ENCODE results near the gene C14orf119.

DNA sequence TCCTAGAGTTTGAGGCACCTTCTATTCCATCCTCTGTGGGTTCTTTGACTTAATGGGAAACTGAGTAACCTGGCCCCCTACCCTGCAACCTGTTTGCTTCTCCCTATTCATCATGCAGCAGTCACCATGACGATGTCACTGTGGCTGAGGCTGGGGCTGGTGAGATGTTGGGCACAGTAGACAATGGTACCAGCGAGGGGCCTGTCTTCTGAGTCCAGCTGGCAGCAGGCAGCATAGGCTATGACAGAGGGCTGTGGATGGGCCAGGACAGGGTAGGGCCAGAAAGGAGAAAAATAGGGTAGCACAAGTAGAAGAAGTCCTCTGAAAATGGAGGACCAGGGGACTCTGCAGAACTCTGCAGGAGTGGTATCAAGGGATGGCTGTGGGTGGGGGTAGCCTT is 7.5 kb downstream of the C14orf119 start:
- TF ChIP-seq HDAC1 (IDR thresholded peaks at IDR 0.05) (no peak), YBX1 (IDR thresholded peaks at IDR 0.05) (no peak), KLF6 (CRISPR knock-in tag; IDR thresholded peaks at IDR 0.05; ENCODE audit: borderline replicate concordance) (no peak), SNAPC5 (CRISPR knock-in tag; IDR thresholded peaks at IDR 0.05) (no peak)
- TF ChIP-seq, protein P1, sequence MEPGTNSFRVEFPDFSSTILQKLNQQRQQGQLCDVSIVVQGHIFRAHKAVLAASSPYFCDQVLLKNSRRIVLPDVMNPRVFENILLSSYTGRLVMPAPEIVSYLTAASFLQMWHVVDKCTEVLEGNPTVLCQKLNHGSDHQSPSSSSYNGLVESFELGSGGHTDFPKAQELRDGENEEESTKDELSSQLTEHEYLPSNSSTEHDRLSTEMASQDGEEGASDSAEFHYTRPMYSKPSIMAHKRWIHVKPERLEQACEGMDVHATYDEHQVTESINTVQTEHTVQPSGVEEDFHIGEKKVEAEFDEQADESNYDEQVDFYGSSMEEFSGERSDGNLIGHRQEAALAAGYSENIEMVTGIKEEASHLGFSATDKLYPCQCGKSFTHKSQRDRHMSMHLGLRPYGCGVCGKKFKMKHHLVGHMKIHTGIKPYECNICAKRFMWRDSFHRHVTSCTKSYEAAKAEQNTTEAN (CRISPR knock-in tag; IDR thresholded peaks at IDR 0.05): no peak
- TF ChIP-seq, protein P2, sequence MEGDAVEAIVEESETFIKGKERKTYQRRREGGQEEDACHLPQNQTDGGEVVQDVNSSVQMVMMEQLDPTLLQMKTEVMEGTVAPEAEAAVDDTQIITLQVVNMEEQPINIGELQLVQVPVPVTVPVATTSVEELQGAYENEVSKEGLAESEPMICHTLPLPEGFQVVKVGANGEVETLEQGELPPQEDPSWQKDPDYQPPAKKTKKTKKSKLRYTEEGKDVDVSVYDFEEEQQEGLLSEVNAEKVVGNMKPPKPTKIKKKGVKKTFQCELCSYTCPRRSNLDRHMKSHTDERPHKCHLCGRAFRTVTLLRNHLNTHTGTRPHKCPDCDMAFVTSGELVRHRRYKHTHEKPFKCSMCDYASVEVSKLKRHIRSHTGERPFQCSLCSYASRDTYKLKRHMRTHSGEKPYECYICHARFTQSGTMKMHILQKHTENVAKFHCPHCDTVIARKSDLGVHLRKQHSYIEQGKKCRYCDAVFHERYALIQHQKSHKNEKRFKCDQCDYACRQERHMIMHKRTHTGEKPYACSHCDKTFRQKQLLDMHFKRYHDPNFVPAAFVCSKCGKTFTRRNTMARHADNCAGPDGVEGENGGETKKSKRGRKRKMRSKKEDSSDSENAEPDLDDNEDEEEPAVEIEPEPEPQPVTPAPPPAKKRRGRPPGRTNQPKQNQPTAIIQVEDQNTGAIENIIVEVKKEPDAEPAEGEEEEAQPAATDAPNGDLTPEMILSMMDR (IDR thresholded peaks at IDR 0.05 in 2 of 3, conservative IDR thresholded peaks at IDR 0.05 in 1 of 3; ENCODE audit: insufficient read depth in 2 of 3, low read depth in 1 of 3, low read length in 3 of 3): no peak
- TF ChIP-seq, protein P3, sequence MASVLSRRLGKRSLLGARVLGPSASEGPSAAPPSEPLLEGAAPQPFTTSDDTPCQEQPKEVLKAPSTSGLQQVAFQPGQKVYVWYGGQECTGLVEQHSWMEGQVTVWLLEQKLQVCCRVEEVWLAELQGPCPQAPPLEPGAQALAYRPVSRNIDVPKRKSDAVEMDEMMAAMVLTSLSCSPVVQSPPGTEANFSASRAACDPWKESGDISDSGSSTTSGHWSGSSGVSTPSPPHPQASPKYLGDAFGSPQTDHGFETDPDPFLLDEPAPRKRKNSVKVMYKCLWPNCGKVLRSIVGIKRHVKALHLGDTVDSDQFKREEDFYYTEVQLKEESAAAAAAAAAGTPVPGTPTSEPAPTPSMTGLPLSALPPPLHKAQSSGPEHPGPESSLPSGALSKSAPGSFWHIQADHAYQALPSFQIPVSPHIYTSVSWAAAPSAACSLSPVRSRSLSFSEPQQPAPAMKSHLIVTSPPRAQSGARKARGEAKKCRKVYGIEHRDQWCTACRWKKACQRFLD (CRISPR knock-in tag; IDR thresholded peaks at IDR 0.05): no peak

All from K562 (cell line).